Gastroesophageal sphincter (tissue), 4 donors: Measurements from ENCODE around the gene CHML. TPM values are rescaled to one million over a fixed set of nuclear protein-coding genes. Genes with fewer than 3 reads are reported as not detected.

Source experiments
- ATAC-seq: fragments of 150-250 bp; one replicate; pipeline ENCODE4 v1.9.1; 2016; ENCODE audit warnings: mild to moderate bottlenecking, moderate library complexity
- H3K27ac ChIP-seq, 4 donors: fragments of 200-600 bp; sonication (generic) in 3 of 4; 1 replicate in 3 of 4; 2 replicates in 1 of 4; pipeline ENCODE4 v1.5.1; 2016 to 2019
- H3K27me3 ChIP-seq: fragments of 200-600 bp; sonication (generic); one replicate; pipeline ENCODE4 v1.5.1; 2019
- H3K36me3 ChIP-seq, 2 donors: fragments of 200-600 bp; sonication (generic); one replicate each; pipeline ENCODE4 v1.5.1; 2019; ENCODE audit warnings: control low read depth in 1 of 2
- H3K4me1 ChIP-seq, 3 donors: fragments of 200-600 bp; sonication (generic); 1 replicate in 2 of 3; 2 replicates in 1 of 3; pipeline ENCODE4 v1.5.1; 2016 to 2019; ENCODE audit warnings: control low read depth in 2 of 3
- H3K4me3 ChIP-seq, 2 donors: fragments of 200-600 bp; sonication (generic); one replicate each; pipeline ENCODE4 v1.5.1; 2019; ENCODE audit warnings: mild to moderate bottlenecking in 1 of 2, moderate library complexity in 1 of 2
- H3K9me3 ChIP-seq, 3 donors: fragments of 200-600 bp; sonication (generic); one replicate each; pipeline ENCODE4 v1.5.1; 2017 to 2019; ENCODE audit warnings: control low read depth in 2 of 3
- CTCF ChIP-seq, 4 experiments: fragments of 200-600 bp in 2 of 4; fragments of 450-650 bp in 2 of 4; sonication (generic) in 1 of 4; IDR thresholded peaks; one replicate each; pipeline ENCODE4 v1.5.1; 2017 to 2019; ENCODE audit warnings: antibody characterized with exemption in 4 of 4, mild to moderate bottlenecking in 2 of 4, moderate library complexity in 2 of 4
- EP300 ChIP-seq: sonication (generic); formaldehyde crosslinking; IDR thresholded peaks from one replicate; pipeline ENCODE4 v1.6.1; 2017; ENCODE audit warnings: antibody characterized with exemption, mild to moderate bottlenecking
- POLR2A ChIP-seq, 2 donors: fragments of 450-650 bp; IDR thresholded peaks; one replicate each; pipeline ENCODE4 v1.6.1; 2017; ENCODE audit warnings: antibody characterized with exemption in 2 of 2, mild to moderate bottlenecking in 2 of 2, moderate library complexity in 1 of 2
- POLR2AphosphoS5 ChIP-seq: sonication (generic); formaldehyde crosslinking; IDR thresholded peaks from one replicate; pipeline ENCODE4 v1.6.1; 2017; ENCODE audit warnings: antibody characterized with exemption
- WGBS, 2 donors: methylation state at CpG; one replicate each; pipeline ENCODE4 v1.1.5; 2018; ENCODE audit warnings: low coverage in 1 of 2; 5-methylcytosine and 5-hydroxymethylcytosine counted together
- total RNA-seq, 4 donors: library from RNA; depleted of rRNA; stranded (reverse); fragments of >200 nt; gene quantifications; one replicate each; pipeline ENCODE4 v1.1.0, GENCODE V29; 2016

Gene CHML
- total RNA-seq, 4 donors from 2014 or later: 5.3 to 10.2 (median 8.8) TPM

DNA sequence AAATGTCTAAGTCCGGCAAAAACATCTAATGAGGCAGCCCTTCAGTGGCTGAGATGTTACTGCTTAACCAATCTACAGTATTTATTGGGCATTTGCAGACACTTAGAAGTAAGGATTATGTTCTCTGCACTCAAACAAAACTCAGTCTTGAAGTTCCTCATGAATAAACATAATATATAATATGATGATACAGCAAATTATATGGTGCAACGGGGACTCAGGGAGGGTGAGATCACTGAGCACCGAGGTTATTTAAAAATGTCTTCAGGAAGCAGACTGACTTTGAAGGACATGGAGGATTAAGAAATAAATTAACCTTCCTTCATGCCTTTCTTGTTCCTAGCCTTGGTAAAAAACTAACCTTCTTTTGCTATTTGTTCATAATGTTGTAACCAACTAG lies 39.8 kb upstream of the CHML start:
- H3K9me3 ChIP-seq: no peaks in the 10 kb centered on the region
- H3K4me1 ChIP-seq: no peaks in the 10 kb centered on the region
- no peaks in the 10 kb centered on the region for H3K36me3 ChIP-seq
- WGBS, 2 donors: 75 to 80% methylated on average over 3 of the region's 3 CpGs
- TF ChIP-seq POLR2AphosphoS5: no peak
- TF ChIP-seq CTCF (IDR thresholded peaks at IDR 0.05): no peak
- no peak for TF ChIP-seq POLR2A (IDR thresholded peaks at IDR 0.05)
- no peak for TF ChIP-seq EP300
- H3K4me3 ChIP-seq: no peak overlapping the region
- H3K27me3 ChIP-seq: no peaks in the 10 kb centered on the region
- ATAC-seq: no peak
- H3K27ac ChIP-seq: no peak overlapping the region

GRCh38 chr1:241679404-241679803 lies 39.2 kb upstream of the CHML start:
- H3K4me1 ChIP-seq: no peaks in the 10 kb centered on the region
- ATAC-seq: no peak
- WGBS, 2 donors: 86 to 87% methylated on average over 1 to 4 of the region's 4 CpGs
- no peaks in the 10 kb centered on the region for H3K27me3 ChIP-seq
- H3K27ac ChIP-seq: no peak overlapping the region
- H3K4me3 ChIP-seq: no peak overlapping the region
- no peaks in the 10 kb centered on the region for H3K9me3 ChIP-seq
- TF ChIP-seq EP300 (no peak), POLR2A (IDR thresholded peaks at IDR 0.05) (no peak), POLR2AphosphoS5 (no peak), CTCF (IDR thresholded peaks at IDR 0.05) (no peak)
- H3K36me3 ChIP-seq: no peaks in the 10 kb centered on the region

DNA sequence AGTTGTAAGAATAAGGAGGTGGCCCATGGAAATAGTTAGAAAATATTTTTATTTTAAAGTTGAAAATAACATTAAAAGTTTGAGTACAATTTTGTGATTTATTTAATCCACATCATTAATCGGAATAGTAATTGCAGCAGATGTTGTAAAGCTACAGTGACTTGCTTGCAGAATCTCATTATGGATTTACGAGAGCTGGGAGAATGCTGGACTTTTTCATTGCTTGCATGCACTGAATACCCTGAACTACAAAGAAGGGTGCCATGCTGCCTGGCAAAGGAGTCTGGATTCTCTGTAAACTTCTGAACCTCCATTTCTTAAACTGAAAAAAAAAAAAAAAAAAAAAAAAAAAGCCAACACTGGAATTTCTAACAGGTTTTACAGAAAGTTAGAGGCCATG lies 38.4 kb upstream of the CHML start:
- Histone ChIP-seq H3K27me3 (no peaks in the 10 kb centered on the region), H3K36me3 (no peaks in the 10 kb centered on the region), H3K4me1 (no peaks in the 10 kb centered on the region), H3K9me3 (no peaks in the 10 kb centered on the region), H3K4me3 (no peak overlapping the region), H3K27ac (no peak overlapping the region)
- no peak for TF ChIP-seq EP300
- no peak for TF ChIP-seq CTCF (IDR thresholded peaks at IDR 0.05)
- TF ChIP-seq POLR2AphosphoS5: no peak
- no peak for TF ChIP-seq POLR2A (IDR thresholded peaks at IDR 0.05)
- WGBS, 2 donors: 80 to 93% methylated on average over 2 of the region's 2 CpGs
- no peak for ATAC-seq

GRCh38 chr1:241677201-241677600 lies 37.0 kb upstream of the CHML start:
- ATAC-seq: no peak
- WGBS, 2 donors: 79% methylated on average over 5 of the region's 5 CpGs
- Histone ChIP-seq H3K27me3 (peaks cover under 1% of the 10 kb centered on the region), H3K9me3 (no peaks in the 10 kb centered on the region), H3K36me3 (no peaks in the 10 kb centered on the region), H3K27ac (no peak overlapping the region), H3K4me3 (no peak overlapping the region), H3K4me1 (no peaks in the 10 kb centered on the region)
- TF ChIP-seq EP300 (no peak), CTCF (IDR thresholded peaks at IDR 0.05) (no peak), POLR2A (IDR thresholded peaks at IDR 0.05) (no peak), POLR2AphosphoS5 (no peak)

- 46 to 73% methylated on average over 4 of the region's 4 CpGs for WGBS, 2 donors
- Histone ChIP-seq H3K27ac (no peak overlapping the region), H3K4me3 (no peak overlapping the region), H3K9me3 (no peaks in the 10 kb centered on the region), H3K4me1 (no peaks in the 10 kb centered on the region), H3K36me3 (no peaks in the 10 kb centered on the region), H3K27me3 (peaks cover 9% of the 10 kb centered on the region)
- ATAC-seq: no peak
- TF ChIP-seq EP300: no peak
- no peak for TF ChIP-seq POLR2AphosphoS5
- TF ChIP-seq CTCF (IDR thresholded peaks at IDR 0.05): no peak
Measured at GRCh38 chr1:241675983-241676382, 35.8 kb upstream of the CHML start.
